Skeletal muscle cell (primary cell): ENCODE measurements around the gene KIF4A.
A peak's percentile ranks its signal among the peaks of the same experiment; 100 is the strongest.

Source experiments
- DNase-seq: peaks from one replicate; pipeline ENCODE4 v3.0.0-alpha.2; 2010; ENCODE audit warnings: low read depth
- H3K4me3 ChIP-seq: 2 replicates; pipeline ENCODE4 v1.5.1; 2011; ENCODE audit warnings: low read depth, mild to moderate bottlenecking, control low read depth, low read length, moderate library complexity

The KIF4A gene

GRCh38 chrX:70432936-70433847 is 143.3 kb downstream of the KIF4A start:
- no peak for DNase-seq
- peak overlapping the region; percentile 73 for H3K4me3 ChIP-seq

DNA sequence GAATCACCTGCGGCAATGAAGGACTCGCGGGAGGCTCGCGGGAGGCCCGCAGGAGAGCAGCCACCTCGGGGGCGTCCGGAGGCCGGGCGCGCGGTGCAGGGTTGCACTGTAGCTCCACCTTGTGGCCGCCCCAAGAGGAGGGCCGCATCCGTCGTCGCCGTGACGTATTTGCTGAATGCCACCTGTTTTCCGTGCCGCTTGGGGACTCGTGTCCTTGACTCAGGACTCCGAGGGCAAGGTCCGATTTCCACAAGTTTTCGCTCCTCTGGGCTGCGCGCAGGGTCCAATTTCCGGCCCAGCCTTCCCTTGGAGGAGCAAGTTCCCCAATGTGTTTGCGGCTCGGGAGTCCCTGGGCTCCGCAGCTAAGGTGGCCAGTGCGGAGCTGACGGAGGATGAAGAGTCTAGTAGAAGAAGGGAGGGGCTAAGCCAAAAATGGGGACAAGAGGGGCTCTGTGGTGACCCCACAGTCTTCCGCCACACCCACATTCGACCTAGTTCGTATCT is 144.0 kb downstream of the KIF4A start:
- no peak for DNase-seq

GRCh38 chrX:70434352-70434866 is 144.5 kb downstream of the KIF4A start:
- H3K4me3 ChIP-seq: peak overlapping the region; percentile 73
- peak; percentile 36 for DNase-seq

More for the DNA sequence above, 144.0 kb downstream of the KIF4A start:
- peak overlapping the region; percentile 73 for H3K4me3 ChIP-seq

- peak overlapping the region; percentile 73 for H3K4me3 ChIP-seq
- no peak for DNase-seq
These were observed 145.1 kb downstream of the KIF4A start for GRCh38 chrX:70434914-70435586.

DNA sequence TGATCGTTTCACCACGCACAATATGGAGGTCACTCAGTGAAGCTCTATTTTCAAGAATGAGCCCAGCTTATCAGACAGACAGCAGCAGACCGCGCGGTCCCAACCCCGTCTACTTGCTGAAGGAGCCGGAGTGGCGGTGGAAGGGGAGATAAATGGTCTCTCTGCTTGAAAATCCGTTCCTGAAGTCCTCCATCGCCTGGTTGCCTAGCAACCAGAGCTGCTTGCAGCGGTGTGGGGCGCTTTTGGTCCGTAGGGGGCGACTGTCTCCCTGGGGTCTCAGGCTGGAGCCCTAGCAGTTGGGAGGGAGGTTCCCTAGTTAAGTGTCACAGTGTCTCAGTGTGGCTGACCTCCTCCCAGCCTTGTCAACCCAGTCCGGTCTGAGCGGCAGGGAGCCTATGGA is 146.4 kb downstream of the KIF4A start:
- no peak for DNase-seq
- no peak overlapping the region for H3K4me3 ChIP-seq

- no peak for DNase-seq
- no peak overlapping the region for H3K4me3 ChIP-seq
These were observed 147.1 kb downstream of the KIF4A start for GRCh38 chrX:70437011-70437410.

- H3K4me3 ChIP-seq: no peak overlapping the region
- DNase-seq: no peak
These were observed 148.2 kb downstream of the KIF4A start for GRCh38 chrX:70437921-70438665.

- no peak overlapping the region for H3K4me3 ChIP-seq
- no peak for DNase-seq
These were observed 149.1 kb downstream of the KIF4A start for GRCh38 chrX:70439016-70439415.

DNA sequence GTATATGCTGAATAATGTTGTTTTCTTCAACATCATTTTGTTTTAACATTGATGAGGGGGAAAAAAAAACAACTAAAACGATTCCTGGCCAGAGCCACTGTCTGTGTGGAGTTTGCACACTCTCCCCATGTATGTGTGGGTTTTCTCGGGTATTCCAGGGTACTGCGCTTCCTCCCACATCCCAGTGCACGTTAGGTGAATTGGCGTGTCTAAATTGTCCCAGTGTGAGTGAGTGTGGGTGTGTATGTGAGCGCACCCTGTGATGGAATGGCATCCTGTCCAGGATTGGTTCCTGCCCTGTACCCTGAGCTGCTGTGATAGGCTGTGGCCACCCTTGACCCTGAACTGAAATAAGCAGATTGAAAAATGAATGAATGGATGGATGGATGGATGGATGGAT is 152.3 kb downstream of the KIF4A start:
- DNase-seq: no peak
- H3K4me3 ChIP-seq: no peak overlapping the region

- DNase-seq: no peak
- H3K4me3 ChIP-seq: peak within 1 kb of the TSS; percentile 9
These were observed 154.5 kb downstream of the KIF4A start, which contains the start of gene DLG3 for GRCh38 chrX:70444326-70444945. Gene DLG3, plus strand, starts transcription at chrX:70444835. Its CDS starts 367 bp downstream, at chrX:70445202.

DNA sequence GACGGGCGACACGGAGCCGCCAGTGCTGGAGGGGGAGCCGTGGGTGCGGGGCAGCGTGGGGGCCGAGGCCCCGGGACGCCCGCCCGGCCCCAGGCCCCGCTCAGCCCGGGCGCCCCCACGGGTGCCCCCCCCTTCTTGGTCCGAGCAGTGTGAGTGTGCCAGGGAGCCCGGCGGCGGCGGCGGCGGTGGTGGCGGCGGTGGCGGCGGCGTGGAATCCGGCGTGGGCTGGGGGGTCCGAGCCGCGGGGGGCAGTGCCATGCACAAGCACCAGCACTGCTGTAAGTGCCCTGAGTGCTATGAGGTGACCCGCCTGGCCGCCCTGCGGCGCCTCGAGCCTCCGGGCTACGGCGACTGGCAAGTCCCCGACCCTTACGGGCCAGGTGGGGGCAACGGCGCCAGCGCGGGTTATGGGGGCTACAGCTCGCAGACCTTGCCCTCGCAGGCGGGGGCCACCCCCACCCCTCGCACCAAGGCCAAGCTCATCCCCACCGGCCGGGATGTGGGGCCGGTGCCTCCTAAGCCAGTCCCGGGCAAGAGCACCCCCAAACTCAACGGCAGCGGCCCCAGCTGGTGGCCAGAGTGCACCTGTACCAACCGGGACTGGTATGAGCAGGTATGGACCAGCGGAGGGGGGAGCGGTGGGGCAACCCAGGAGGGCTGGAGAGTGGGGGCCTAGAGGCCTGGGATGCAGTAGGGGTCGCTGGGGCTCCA is 155.2 kb downstream of the KIF4A start:
- peak overlapping the region; percentile 9 for H3K4me3 ChIP-seq
- DNase-seq: no peak

- no peak for DNase-seq
- no peak overlapping the region for H3K4me3 ChIP-seq
These were observed 156.0 kb downstream of the KIF4A start for GRCh38 chrX:70445951-70446350.

GRCh38 chrX:70446380-70447350 is 156.8 kb downstream of the KIF4A start:
- no peak for DNase-seq
- H3K4me3 ChIP-seq: no peak overlapping the region

- DNase-seq: no peak
- H3K4me3 ChIP-seq: no peak overlapping the region
These were observed 159.6 kb downstream of the KIF4A start for GRCh38 chrX:70449457-70449966.

- no peak for DNase-seq
- H3K4me3 ChIP-seq: peak overlapping the region; percentile 52
These were observed 162.3 kb downstream of the KIF4A start for GRCh38 chrX:70452143-70452733.

GRCh38 chrX:70453024-70453618 is 163.2 kb downstream of the KIF4A start:
- no peak for DNase-seq
- peak overlapping the region; percentile 52 for H3K4me3 ChIP-seq
